Embryonic facial prominence (tissue), 1 donor: ENCODE results near the gene MYO1E.

ENCODE experiments used
- DNase-seq: peaks from one replicate; pipeline ENCODE4 v3.0.0-alpha.2; 2016; ENCODE audit errors: extremely low spot score

MYO1E gene

GRCh38 chr15:59262316-59262715, 110.4 kb downstream of the MYO1E start:
- no peak for DNase-seq

- DNase-seq, result no peak
Observed at GRCh38 chr15:59260090-59260489, 112.6 kb downstream of the MYO1E start.

GRCh38 chr15:59259137-59259943, 113.3 kb downstream of the MYO1E start:
- no peak for DNase-seq

- no peak for DNase-seq
Observed at GRCh38 chr15:59258317-59258716, 114.4 kb downstream of the MYO1E start.

GRCh38 chr15:59257140-59257539, 115.5 kb downstream of the MYO1E start:
- DNase-seq, result no peak

GRCh38 chr15:59256482-59256881, 116.2 kb downstream of the MYO1E start:
- no peak for DNase-seq

GRCh38 chr15:59255680-59256336, 116.9 kb downstream of the MYO1E start:
- no peak for DNase-seq

DNA sequence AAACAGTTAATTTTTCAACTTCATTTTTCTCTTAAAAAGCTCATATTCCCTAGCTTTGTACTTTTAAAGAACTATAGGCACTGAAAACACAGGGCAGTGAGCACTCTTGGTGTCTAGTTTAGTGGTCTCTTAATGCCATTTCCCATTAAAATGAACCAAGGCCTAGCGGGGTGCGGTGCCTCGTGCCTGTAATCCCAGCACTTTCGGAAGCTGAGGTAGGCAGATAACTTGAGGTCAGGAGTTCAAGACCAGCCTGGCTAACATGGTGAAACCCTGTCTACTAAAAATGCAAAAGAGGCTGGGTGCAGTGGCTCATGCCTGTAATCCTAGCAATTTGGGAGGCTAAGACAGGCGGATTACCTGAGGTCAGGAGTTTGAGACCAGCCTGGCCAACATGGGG, 120.5 kb downstream of the MYO1E start:
- DNase-seq, result no peak

DNA sequence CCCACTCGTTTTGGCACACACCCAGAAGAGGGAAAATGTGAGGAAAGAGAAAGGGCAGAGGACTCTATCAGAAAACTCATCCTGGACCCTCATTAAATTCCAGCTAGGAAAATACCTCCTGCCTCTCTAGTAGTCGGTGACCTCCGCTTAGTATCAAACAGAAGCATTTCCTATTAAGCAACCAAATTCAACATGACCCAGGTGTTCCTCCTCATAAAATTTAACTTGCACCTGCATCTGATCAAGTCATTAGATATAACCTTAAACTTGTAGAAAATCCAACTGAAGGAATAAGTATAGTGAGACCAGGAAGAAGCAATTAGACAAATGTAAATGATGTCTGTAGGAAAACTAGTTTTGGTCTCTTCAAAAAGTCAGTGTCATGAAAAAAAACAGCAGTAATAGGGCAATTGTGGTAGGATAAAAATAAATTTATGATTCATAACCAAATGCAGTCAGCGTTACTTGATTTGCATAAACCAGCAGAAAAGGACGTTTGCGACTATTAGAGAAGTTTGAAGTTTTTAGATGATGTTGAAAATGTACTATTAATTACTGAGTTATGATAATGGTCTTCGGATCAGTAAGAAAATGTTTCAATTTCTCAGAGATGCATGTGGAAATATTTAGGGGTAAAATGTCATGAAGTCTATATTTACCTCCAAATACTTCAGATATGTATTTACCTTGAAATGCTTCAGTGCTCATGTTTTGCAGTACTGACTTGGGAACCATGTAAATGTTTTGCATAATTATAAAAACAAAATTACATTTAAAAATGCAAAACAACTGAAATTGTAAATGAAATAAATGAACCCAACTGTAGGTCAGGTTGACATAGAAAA, 121.4 kb downstream of the MYO1E start:
- no peak for DNase-seq

DNA sequence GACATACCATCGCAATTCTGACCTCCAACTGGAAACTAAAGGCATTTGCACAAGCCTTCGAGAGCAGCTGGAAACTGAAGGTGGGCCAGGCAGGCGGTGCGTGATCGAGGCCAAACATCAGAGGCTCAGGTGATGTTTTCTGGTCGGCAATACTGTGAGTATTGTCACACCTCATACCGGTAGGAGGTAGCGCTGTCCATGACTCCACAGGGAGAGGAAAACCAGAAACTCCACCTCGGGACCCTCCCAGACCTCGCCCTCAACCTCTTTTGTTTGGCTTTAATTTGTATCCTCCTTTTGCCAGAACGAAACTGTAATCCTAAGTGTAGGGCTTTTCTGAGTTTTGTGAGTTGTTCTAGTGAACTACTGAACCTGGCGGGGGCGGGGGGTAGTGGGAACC, 122.4 kb downstream of the MYO1E start:
- no peak for DNase-seq

DNA sequence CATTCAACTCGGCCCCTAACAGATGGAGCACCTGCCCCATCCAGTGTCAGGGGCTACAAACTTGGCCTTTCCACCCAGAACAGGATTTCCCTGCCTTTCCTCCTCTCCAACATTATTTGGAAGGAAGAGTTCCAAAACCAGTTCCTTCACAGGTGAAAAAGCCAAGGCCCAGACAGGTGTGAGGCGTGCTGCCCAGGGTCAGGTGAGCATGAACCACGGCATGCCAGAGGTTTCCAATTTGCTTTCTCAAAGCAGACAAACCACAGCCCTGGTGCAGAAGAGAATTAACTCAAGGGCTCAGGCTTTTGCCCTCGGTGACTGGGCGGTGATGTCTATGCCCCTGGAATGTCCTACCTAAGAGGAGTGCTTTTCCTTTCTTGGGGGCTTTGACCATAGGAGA, 122.9 kb downstream of the MYO1E start:
- DNase-seq, result no peak

DNA sequence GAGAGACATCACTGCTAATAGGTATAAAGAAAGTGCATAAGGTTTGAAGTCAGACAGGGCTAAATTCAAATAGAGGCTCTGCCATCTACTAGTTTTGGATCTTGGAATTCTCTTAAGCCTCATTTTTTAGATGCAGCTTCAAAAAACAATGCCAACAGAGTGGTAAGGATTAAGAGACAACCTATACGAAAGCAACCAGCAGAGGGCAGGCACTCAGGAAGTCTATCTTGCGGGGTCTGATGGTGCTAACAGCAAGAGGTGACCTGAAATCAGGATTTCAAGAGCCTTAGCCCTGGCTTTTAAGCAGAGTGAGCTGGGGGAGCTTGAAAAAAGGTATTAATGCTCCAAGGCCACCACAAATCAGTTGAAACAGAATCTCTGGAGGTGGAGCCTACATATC, 125.3 kb downstream of the MYO1E start:
- DNase-seq, result no peak

GRCh38 chr15:59245559-59245958, 127.1 kb downstream of the MYO1E start:
- no peak for DNase-seq

- no peak for DNase-seq
Observed at GRCh38 chr15:59244337-59244736, 128.3 kb downstream of the MYO1E start.

DNA sequence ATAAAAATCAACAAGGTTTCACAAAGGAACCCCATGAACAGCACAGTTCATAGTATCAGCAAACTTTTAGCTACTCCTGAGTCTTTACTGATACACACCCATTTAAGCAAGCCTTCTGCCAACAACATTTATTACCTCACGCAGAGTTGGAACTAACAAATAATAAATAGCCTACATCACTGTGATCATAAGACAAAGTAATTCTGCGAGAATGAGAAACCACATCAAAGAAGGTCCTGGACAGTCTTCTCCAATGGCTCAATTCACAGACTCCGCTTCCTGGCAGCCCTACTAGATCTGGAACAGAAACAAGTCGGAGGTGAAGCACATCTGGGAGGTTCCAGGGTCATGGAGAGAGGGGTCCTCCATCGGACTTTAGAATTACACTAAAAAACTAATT, 129.0 kb downstream of the MYO1E start:
- DNase-seq, result no peak

DNA sequence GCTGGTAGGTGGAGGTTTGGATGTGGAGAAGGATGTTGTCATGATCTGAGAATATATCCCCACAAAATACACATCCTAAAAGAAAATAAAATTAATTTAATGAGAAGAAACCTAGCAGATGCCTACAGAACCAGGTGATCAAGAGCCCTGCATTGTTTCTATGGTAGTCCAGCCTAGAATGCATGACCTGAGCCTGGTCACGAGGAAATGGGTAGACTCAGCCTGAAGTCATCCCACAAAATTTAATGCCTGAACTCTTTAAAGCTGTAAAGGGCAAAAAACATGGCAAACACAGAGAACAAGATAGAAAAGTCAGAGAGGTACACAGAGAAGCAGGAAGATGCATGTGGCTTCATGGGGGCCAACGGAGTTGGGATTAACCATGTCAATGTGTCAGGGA, 130.0 kb downstream of the MYO1E start:
- DNase-seq, result no peak

DNA sequence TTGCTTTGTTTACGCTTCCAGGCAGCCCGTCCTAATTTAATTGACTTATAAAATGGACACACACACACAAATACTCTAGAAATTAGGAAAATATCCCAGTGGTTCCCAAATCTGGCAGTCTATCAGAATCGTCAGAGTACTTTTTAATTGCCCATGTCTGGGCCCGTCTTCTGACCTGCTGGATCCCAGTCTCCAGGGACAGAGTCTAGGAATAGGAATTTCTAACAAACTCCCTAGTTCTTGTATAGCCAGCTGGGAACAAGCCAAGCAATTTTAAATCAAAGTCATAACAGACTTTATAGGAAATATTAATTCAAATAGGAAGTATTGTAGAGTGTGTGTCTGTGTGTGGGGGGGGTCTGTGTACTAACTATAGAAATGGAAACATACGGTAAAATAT, 132.6 kb downstream of the MYO1E start:
- no peak for DNase-seq

DNA sequence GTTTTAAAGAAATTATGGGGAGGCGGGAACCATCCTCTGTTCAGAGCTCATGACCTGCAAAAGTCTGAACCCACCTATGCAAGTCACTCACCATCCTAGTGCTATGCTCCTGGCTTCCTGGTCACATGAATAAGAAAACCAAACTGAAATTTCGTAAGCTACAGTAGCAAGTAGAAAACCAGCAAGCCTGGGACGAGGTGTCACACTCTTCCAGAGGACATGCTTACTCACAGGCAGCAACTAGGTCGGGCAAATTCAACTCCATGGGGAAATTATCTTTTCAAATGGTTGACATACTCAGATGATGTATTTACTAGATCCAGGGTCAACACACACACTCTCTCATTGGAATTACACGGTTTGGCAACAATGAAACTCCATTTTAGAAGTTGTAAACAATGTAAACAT, 134.7 kb downstream of the MYO1E start:
- DNase-seq, result no peak

DNA sequence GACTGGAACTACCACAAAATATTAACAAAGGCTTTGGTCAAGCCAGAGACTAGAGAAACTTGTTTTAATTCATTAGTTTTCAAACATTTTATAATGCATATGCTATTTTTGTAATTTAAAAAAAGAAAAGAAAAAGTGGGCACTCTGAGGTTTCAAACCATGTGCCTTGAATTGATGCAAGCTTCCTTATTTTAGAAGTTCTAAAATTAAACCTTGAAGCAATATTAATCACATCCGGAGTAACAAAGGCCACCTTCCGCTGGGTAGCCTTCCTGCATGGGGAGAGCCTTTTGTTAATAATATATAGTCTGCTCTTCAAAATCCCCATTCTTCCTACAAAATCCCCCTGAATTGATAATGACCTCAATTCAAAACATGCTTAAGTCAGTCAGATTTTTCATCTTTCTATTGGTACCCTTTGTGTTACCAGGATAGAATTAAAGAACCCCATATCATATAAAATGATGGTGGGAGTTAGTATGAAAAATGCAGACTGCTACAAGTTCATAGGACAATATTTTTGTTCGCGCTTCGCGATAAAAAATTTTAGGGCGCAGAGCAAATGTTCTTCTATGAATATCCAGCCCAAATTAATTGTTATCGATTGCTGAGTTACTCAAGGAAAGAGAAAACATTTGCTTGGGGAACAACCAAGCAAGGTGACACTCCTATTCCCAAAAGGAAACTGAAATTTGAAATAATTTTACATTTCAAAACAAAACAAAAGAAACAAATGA, 135.4 kb downstream of the MYO1E start:
- DNase-seq, result no peak

DNA sequence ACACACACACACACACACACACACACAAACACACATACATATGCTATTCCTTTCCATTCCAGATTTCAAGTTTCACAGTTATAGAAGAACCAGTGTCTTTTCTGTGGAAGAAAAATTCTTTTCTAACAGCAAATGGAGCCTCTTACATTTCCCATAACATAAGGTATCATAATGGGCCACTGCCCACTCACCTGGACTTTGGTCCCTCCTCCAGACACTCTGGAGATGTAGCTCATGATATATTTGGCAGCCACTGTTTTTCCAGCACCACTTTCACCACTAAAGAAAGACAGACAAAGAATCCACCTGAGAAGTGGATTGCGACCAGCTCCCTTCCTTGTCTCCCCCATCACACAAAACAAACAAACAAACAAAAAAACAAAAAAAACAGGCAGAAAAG, 136.3 kb downstream of the MYO1E start:
- DNase-seq, result no peak

GRCh38 chr15:59232476-59232875, 140.2 kb downstream of the MYO1E start:
- no peak for DNase-seq

DNA sequence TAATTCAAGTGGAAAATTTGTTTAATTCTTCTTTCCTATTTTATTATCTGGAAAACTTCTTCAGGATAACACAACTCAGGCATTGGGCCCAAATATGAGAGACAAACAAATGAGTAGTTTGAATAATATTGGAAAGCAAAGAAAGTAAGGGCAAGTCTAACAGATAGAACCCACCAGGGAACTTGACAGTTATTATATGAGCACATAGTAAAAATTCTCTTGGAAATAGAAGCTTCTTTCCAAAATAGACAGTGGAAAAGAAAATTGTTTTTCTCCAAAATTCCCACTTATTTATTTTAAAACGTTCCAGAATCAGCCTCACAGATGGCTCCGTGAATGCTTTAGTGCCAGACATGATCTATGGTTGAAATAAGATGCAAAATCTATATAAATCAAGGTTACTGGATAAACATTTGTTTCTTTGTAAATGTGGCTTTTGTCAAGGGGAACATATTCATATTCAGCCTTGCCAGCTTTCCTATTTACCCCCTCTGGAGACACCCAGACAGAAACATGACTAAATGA, 142.1 kb downstream of the MYO1E start:
- no peak for DNase-seq
